Vagina (tissue), 2 donors: ENCODE measurements around the gene THSD7B. TPM values are rescaled to one million over a fixed set of nuclear protein-coding genes. Genes with fewer than 3 reads are reported as not detected.

Experiments used
- DNase-seq, 2 donors: peaks; one replicate each; pipeline ENCODE4 v3.0.0-alpha.2; 2017; ENCODE audit errors: extremely low spot score in 2 of 2
- H3K27ac ChIP-seq: fragments of 200-600 bp; sonication (generic); one replicate; pipeline ENCODE4 v1.5.1; 2019
- H3K27me3 ChIP-seq: fragments of 200-600 bp; sonication (generic); one replicate; pipeline ENCODE4 v1.5.1; 2019
- H3K36me3 ChIP-seq, 2 donors: fragments of 200-600 bp; sonication (generic); one replicate each; pipeline ENCODE4 v1.5.1; 2017 to 2019
- H3K4me1 ChIP-seq: fragments of 200-600 bp; sonication (generic); one replicate; pipeline ENCODE4 v1.5.1; 2019
- H3K4me3 ChIP-seq, 2 donors: fragments of 200-600 bp; sonication (generic); 1 replicate in 1 of 2; 2 replicates in 1 of 2; pipeline ENCODE4 v1.5.1; 2016 to 2019
- H3K9me3 ChIP-seq: fragments of 200-600 bp; sonication (generic); one replicate; pipeline ENCODE4 v1.5.1; 2019
- CTCF ChIP-seq, 3 experiments: fragments of 450-650 bp in 2 of 3; fragments of 200-600 bp in 1 of 3; sonication (generic) in 1 of 3; IDR thresholded peaks; one replicate each; pipeline ENCODE4 v1.5.1; 2017 to 2019; ENCODE audit warnings: antibody characterized with exemption in 3 of 3, mild to moderate bottlenecking in 2 of 3, moderate library complexity in 2 of 3
- POLR2A ChIP-seq, 2 donors: fragments of 450-650 bp; IDR thresholded peaks; one replicate each; pipeline ENCODE4 v1.6.1; 2017; ENCODE audit warnings: antibody characterized with exemption in 2 of 2, mild to moderate bottlenecking in 2 of 2, moderate library complexity in 2 of 2
- POLR2AphosphoS5 ChIP-seq, 2 donors: sonication (generic); formaldehyde crosslinking; IDR thresholded peaks; one replicate each; pipeline ENCODE4 v1.9.0; 2017; ENCODE audit warnings: antibody characterized with exemption in 2 of 2, mild to moderate bottlenecking in 2 of 2, low read depth in 1 of 2; ENCODE audit not compliant: insufficient read depth in 1 of 2
- intact Hi-C: fragments of 100-400 bp; cut with DNase I; formaldehyde crosslinking; loops from one replicate; pipeline ENCODE4 v1.15.1; 2023
- total RNA-seq: library from RNA; depleted of rRNA; stranded (reverse); fragments of >200 nt; gene quantifications from one replicate; pipeline ENCODE4 v1.2.3, GENCODE V29; 2016

THSD7B gene
- total RNA-seq, 1 donor from 2014 or later, result 0.49 TPM

GRCh38 chr2:136901732-136902131, 136.4 kb downstream of the THSD7B start:
- TF ChIP-seq CTCF (IDR thresholded peaks at IDR 0.05) (no peak), POLR2AphosphoS5 (IDR thresholded peaks at IDR 0.05; ENCODE audit: insufficient read depth in 1 of 2, low read depth in 1 of 2) (no peak), POLR2A (IDR thresholded peaks at IDR 0.05) (no peak)
- Histone ChIP-seq H3K27me3 (no peaks in the 10 kb centered on the region), H3K9me3 (no peaks in the 10 kb centered on the region), H3K4me1 (no peaks in the 10 kb centered on the region), H3K36me3 (no peaks in the 10 kb centered on the region), H3K27ac (no peak overlapping the region), H3K4me3 (no peak overlapping the region)
- intact Hi-C loops, result no loop called here
- DNase-seq, result no peak

- no peak for DNase-seq
- intact Hi-C loops, result no loop called here
These were observed 140.4 kb downstream of the THSD7B start for GRCh38 chr2:136905779-136906178.

GRCh38 chr2:136909777-136910176, 144.4 kb downstream of the THSD7B start:
- no peaks in the 10 kb centered on the region for H3K4me1 ChIP-seq
- H3K27ac ChIP-seq, result no peak overlapping the region
- intact Hi-C loops, result no loop called here
- H3K9me3 ChIP-seq, result no peaks in the 10 kb centered on the region
- H3K27me3 ChIP-seq, result no peaks in the 10 kb centered on the region
- no peak for TF ChIP-seq POLR2A (IDR thresholded peaks at IDR 0.05)
- no peak for TF ChIP-seq CTCF (IDR thresholded peaks at IDR 0.05)
- TF ChIP-seq POLR2AphosphoS5 (IDR thresholded peaks at IDR 0.05; ENCODE audit: insufficient read depth in 1 of 2, low read depth in 1 of 2), result no peak
- H3K36me3 ChIP-seq, result no peaks in the 10 kb centered on the region
- H3K4me3 ChIP-seq, result no peak overlapping the region
- DNase-seq, result no peak

More at GRCh38 chr2:136905779-136906178, 140.4 kb downstream of the THSD7B start:
- Histone ChIP-seq H3K4me3 (no peak overlapping the region), H3K27ac (no peak overlapping the region), H3K27me3 (no peaks in the 10 kb centered on the region), H3K4me1 (no peaks in the 10 kb centered on the region), H3K36me3 (no peaks in the 10 kb centered on the region), H3K9me3 (no peaks in the 10 kb centered on the region)
- TF ChIP-seq POLR2A (IDR thresholded peaks at IDR 0.05), result no peak
- no peak for TF ChIP-seq POLR2AphosphoS5 (IDR thresholded peaks at IDR 0.05; ENCODE audit: insufficient read depth in 1 of 2, low read depth in 1 of 2)
- TF ChIP-seq CTCF (IDR thresholded peaks at IDR 0.05), result no peak

- Histone ChIP-seq H3K36me3 (no peaks in the 10 kb centered on the region), H3K9me3 (no peaks in the 10 kb centered on the region), H3K4me1 (no peaks in the 10 kb centered on the region), H3K27me3 (no peaks in the 10 kb centered on the region), H3K4me3 (no peak overlapping the region), H3K27ac (no peak overlapping the region)
- TF ChIP-seq POLR2AphosphoS5 (IDR thresholded peaks at IDR 0.05; ENCODE audit: insufficient read depth in 1 of 2, low read depth in 1 of 2) (no peak), CTCF (IDR thresholded peaks at IDR 0.05) (no peak)
- intact Hi-C loops, result no loop called here
- DNase-seq, result no peak
These were observed 150.8 kb downstream of the THSD7B start for GRCh38 chr2:136916131-136916530.

GRCh38 chr2:136917411-136917881, 152.1 kb downstream of the THSD7B start:
- DNase-seq, result no peak
- H3K4me1 ChIP-seq, result no peaks in the 10 kb centered on the region
- intact Hi-C loops, result no loop called here
- H3K27ac ChIP-seq, result no peak overlapping the region
- no peaks in the 10 kb centered on the region for H3K9me3 ChIP-seq
- no peaks in the 10 kb centered on the region for H3K27me3 ChIP-seq
- no peaks in the 10 kb centered on the region for H3K36me3 ChIP-seq
- H3K4me3 ChIP-seq, result no peak overlapping the region
- TF ChIP-seq POLR2AphosphoS5 (IDR thresholded peaks at IDR 0.05; ENCODE audit: insufficient read depth in 1 of 2, low read depth in 1 of 2) (no peak), POLR2A (IDR thresholded peaks at IDR 0.05) (no peak), CTCF (IDR thresholded peaks at IDR 0.05) (no peak)
